SKM-1 (cell line): ENCODE measurements around the gene GBE1.

Experiments used
- DNase-seq: peaks from one replicate; lab custom pipeline; 2025; ENCODE audit not compliant: unreplicated experiment; lab: John Stamatoyannopoulos, UW

Gene GBE1

DNA sequence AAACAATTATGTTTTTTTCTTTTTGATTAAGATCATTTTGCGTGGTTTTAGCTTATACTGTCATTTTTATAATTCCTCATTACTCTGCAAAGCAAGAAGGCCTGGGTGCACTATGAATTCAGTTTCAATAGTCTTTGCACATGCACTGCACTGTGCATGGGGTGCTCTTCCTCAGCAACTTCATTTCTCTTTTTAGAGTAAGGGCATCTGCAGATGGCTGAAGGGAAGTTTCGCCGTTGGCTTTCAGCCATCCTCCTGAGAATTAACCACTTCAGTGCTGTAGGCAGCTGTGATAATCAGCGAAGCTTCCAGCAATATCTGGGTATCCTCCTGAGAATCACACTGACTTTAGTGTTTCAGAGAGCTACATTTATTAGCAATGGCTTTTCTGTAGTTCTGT lies 284.8 kb downstream of the GBE1 start:
- no peak for DNase-seq

GRCh38 chr3:81472600-81473362 lies 288.7 kb downstream of the GBE1 start:
- no peak for DNase-seq

- no peak for DNase-seq
These were observed 290.7 kb downstream of the GBE1 start for GRCh38 chr3:81470524-81471278.

DNA sequence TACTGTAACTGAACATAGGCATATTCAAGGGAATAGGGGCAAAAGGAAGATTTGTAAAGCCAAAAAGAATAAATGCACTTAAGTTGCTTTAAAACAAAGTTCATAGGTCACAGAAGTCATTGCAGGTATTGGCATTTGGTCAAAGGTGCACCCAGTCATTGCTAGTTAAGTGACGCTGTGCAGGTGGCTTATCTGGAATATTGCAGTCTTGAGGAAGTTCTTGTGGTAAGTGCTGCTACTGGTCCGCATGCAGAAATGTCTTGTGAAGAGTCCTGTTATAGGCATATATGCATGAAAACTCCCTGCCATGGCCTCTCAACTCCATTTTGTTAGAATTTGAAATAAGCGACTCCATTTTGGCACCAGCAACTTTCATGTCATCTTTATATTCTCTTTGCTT lies 293.1 kb downstream of the GBE1 start:
- no peak for DNase-seq

DNA sequence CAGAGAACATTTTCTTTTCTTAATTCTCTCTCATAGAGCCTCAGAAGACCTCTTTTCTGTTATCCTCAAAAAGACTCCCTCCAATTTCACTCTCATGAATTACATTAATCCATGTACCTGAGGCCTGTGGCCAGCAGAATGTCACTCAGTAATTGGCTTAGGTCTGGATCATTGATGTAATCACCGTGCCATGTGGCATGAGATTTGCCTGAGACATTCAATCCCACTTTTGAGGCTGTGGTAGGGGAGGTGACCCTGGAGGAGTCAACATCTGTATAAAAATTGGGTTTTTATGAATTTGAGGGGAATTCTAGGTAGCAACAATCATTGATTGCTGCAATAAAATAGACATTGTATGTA lies 295.3 kb downstream of the GBE1 start:
- DNase-seq, result no peak

GRCh38 chr3:81465510-81466200 lies 295.8 kb downstream of the GBE1 start:
- no peak for DNase-seq

- no peak for DNase-seq
These were observed 297.7 kb downstream of the GBE1 start for GRCh38 chr3:81463781-81464180.

DNA sequence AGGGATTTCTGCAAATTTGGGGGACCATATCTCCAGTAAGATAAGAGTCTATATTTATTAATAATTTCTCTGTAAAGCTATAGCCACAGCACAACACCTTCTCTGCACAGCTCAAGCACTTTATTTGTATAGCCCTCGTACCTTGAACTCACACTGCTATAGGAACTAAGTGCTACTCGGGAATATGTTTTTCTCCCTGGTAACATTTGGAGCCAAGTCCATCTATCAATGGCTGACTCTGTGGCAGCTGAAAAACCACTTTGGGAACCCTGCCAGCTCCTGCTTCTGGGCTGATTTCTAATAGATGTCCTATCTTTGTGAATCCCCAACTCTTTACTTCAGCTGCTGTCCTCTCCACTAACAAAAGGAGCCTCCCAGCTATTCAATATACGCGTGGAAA lies 298.5 kb downstream of the GBE1 start:
- DNase-seq, result no peak

GRCh38 chr3:81459733-81460132 lies 301.7 kb downstream of the GBE1 start:
- DNase-seq, result no peak

DNA sequence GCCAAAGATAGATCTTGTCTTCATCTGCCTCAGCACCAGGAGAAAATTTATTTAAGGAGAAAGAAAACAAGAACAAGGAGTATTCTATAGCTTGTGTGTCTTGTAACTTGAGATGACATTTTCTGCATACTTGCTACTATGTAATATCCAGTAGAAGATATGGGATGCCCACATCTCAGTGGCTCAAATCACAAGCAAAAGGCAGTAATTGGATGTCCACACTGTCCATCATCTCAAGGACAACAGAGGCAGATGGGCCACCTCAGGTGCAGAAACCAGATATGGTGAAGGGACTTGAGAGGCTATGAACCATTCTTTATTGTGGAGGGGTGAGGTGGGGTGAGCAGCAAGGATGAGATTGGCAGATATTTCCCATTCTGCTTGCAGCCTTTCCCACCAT lies 309.0 kb downstream of the GBE1 start:
- DNase-seq, result no peak

GRCh38 chr3:81451611-81452010 lies 309.8 kb downstream of the GBE1 start:
- no peak for DNase-seq

DNA sequence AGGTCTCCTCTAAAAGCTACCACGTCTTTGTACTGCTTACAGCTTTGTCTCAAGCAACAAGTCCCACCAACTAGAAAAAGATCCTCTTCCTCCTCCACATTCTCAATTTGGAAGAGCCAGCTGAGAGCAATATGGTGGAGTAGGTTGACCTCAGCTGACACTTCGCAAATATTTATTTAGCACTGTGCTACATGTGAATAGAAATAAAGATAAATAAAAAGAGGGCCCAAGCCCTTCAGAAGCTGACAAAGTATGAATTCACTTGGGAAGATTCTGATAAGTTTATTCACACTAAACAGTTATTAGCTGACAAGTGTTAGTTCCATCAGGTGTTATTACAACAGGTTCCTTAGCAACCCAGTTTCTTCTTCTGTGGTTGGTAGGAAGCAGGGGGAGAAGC lies 310.3 kb downstream of the GBE1 start:
- no peak for DNase-seq

DNA sequence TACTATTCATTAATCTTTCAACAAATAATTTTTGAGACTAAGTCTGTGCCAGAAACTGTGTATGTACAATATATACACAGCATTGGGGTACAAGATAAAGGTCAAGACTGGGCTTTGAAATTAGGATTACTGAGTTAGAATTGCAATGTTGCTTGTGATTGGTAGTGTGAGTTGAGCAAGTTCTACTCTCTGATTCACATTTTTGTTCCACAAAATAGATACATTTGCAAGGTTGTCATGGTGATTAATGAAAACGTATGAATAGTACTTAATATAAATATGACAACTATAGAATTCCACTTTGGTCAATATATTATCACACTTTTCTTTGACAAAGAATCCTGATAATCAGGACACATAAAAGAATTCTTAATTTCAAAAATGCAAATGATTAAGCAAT lies 314.6 kb downstream of the GBE1 start:
- no peak for DNase-seq

DNA sequence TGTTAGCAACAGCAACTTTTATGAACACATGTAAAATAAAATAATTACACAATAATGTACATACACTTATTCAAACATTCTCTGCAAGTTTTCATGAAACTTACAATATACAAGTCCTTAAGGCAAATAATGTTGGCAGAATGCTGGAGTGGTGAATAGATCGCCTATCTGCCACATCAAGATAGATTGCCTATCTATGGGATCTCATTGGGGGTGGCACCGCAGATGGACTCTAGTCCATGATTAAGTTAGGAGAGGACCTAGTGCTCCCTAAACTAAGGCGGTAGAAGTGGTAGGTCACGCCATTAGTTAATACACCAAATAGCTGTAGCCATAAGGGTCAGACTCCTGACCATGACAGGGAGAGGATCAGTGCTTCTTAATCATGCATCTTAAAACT lies 315.7 kb downstream of the GBE1 start:
- DNase-seq, result no peak

- DNase-seq, result no peak
These were observed 316.5 kb downstream of the GBE1 start for GRCh38 chr3:81444817-81445460.

GRCh38 chr3:81443958-81444357 lies 317.5 kb downstream of the GBE1 start:
- no peak for DNase-seq

GRCh38 chr3:81443457-81443782 lies 318.0 kb downstream of the GBE1 start:
- DNase-seq, result no peak

DNA sequence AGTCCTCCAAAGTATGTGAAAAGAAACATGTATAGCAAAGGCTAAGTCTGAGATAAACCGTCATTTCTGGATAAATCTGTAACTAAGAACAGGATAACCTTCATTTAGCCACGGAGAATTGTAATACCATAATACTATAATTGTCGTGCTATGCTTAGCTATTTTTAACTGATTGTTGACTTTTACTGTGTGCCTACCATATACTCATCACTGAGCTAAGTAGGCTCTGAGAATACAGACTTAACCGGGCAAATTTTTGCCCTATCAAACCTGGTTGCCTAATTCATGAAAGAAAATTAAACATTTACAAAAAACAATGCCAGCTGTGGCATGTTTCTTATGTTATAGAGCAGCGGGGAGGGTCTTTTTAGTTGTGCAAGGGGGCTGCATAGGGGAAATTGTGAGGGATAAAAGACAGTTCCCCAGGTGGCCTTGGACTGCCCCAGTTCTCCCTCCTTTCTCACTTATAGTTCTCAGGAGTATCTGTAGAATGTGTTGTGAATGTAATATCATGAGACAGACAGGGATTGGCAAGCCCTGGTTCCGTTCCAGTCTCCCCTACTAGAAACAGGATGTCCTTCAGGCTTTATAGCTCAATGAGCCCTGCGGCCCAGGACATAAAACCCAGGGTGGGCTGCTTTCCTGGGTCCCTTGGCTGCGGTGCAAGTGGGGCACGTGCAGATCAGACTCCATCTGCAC lies 318.5 kb downstream of the GBE1 start:
- no peak for DNase-seq

DNA sequence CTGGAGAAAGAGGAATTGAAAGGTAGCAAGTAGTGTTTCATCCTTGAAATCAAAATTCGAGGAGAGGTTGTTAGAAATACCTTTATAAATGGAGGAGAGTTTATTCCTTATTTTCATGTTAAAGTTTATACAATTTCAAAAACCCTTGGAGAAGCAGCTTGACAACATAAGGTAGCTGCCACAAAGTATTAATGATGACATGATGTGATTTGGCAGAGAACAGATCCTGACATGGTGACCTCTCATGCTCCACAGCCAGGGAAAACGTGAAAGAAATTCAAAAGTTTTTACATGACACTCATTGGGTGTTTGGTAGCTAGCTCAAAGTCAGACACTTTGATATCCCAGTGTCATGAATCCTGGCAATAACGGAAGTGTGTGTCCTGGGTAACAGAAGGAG lies 320.8 kb downstream of the GBE1 start:
- DNase-seq, result no peak
